Measurements from ENCODE around the gene IFT80. TPM values are rescaled to one million over a fixed set of nuclear protein-coding genes. Genes with fewer than 3 reads are reported as not detected.
A peak's percentile ranks its signal among the peaks of the same experiment; 100 is the strongest.

The IFT80 gene
- total RNA-seq, 1 donor from 2014 or later: 10.2 TPM

GRCh38 chr3:160417311-160417710, 18.3 kb upstream of the IFT80 start:
- Histone ChIP-seq H3K27ac (no peak overlapping the region), H3K4me1 (no peaks in the 10 kb centered on the region), H3K27me3 (no peaks in the 10 kb centered on the region), H3K36me3 (peaks cover 2 to 30% of the 10 kb centered on the region in 2 donors), H3K9me3 (no peaks in the 10 kb centered on the region), H3K4me3 (no peak overlapping the region)
- no peak for TF ChIP-seq CTCF (IDR thresholded peaks at IDR 0.05)
- intact Hi-C loops (cut with DNase I): no loop called here
- DNase-seq (ENCODE audit: low spot score in 2 of 2): no peak

GRCh38 chr3:160413613-160414248, 14.7 kb upstream of the IFT80 start:
- no peaks in the 10 kb centered on the region for H3K9me3 ChIP-seq
- peak; percentile 52 to 86 (median 83) for TF ChIP-seq CTCF (IDR thresholded peaks at IDR 0.05)
- H3K27ac ChIP-seq: no peak overlapping the region
- H3K27me3 ChIP-seq: no peaks in the 10 kb centered on the region
- intact Hi-C loops (cut with DNase I): loop anchor here (2.0 to 5.0 kb wide), 2 partner anchors 251 to 381 kb away; no protein-coding TSS in a partner anchor
- peaks cover 2 to 18% of the 10 kb centered on the region in 2 donors for H3K36me3 ChIP-seq
- no peak overlapping the region for H3K4me3 ChIP-seq
- peak in 1 of 2 donors; percentile 68 for DNase-seq (ENCODE audit: low spot score in 2 of 2)
- no peaks in the 10 kb centered on the region for H3K4me1 ChIP-seq

- H3K4me1 ChIP-seq: no peaks in the 10 kb centered on the region
- no peak for TF ChIP-seq CTCF (IDR thresholded peaks at IDR 0.05)
- no peaks in the 10 kb centered on the region for H3K9me3 ChIP-seq
- H3K4me3 ChIP-seq: no peak overlapping the region
- no peaks in the 10 kb centered on the region for H3K27me3 ChIP-seq
- no peak overlapping the region for H3K27ac ChIP-seq
- DNase-seq (ENCODE audit: low spot score in 2 of 2): no peak
- intact Hi-C loops (cut with DNase I): loop anchor here (2.0 to 5.0 kb wide), 2 partner anchors 250 to 380 kb away; no protein-coding TSS in a partner anchor
- H3K36me3 ChIP-seq: peaks cover 2 to 11% of the 10 kb centered on the region in 2 donors
Measured at GRCh38 chr3:160412477-160412876, 13.5 kb upstream of the IFT80 start.

- no peaks in the 10 kb centered on the region for H3K9me3 ChIP-seq
- intact Hi-C loops (cut with DNase I): loop anchor here (5.0 kb wide), 1 partner anchor 378 kb away; no protein-coding TSS in a partner anchor
- no peaks in the 10 kb centered on the region for H3K36me3 ChIP-seq
Measured at GRCh38 chr3:160409812-160410610, 11.0 kb upstream of the IFT80 start.

More at GRCh38 chr3:160409812-160410610, 11.0 kb upstream of the IFT80 start:
- no peaks in the 10 kb centered on the region for H3K27me3 ChIP-seq
- DNase-seq (ENCODE audit: low spot score in 2 of 2): no peak
- no peak overlapping the region for H3K4me3 ChIP-seq
- no peaks in the 10 kb centered on the region for H3K4me1 ChIP-seq
- no peak for TF ChIP-seq CTCF (IDR thresholded peaks at IDR 0.05)
- H3K27ac ChIP-seq: no peak overlapping the region

Measured in ascending aorta (tissue), 2 donors.